GM12874 (cell line): ENCODE results near the gene DOC2A.

ENCODE experiments used
- TF ChIP-seq, protein P1 (sequence below): IDR thresholded peaks from 2 replicates; pipeline ENCODE4 v1.5.1; 2011; ENCODE audit warnings: low read depth, mild to moderate bottlenecking, control low read depth, low read length, moderate library complexity; ENCODE audit not compliant: insufficient read depth

The DOC2A gene

DNA sequence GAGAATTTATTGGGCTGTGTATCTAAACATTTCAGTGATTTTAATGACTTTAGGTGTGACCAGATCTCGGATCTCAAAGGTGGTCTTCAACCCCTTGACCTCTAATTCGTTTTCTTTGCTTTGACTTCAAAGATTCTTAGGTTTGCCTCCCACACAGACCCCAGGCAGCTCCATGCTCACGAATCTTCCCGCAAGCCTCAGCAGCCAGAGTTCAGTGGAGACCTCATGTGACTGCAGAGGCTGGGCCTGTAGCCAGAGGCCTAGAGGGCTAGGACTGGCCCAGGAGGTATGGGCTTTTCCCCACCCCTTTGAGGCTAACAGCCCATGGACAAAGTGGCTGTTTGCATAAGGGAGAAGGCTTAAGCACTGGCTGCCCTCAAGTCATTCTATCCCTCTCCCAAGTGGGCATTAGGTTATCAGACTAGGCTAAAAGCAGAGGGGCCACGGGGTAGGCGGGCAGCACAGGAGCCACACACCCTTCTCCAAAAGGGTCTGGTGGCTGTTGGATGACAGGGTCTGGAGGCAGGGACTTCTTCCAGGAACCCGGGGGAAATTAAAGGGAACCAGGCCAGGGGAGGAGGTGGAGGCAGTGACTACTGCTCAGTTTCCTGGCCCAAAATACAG, 18.4 kb downstream of the DOC2A start:
- TF ChIP-seq, protein P1, sequence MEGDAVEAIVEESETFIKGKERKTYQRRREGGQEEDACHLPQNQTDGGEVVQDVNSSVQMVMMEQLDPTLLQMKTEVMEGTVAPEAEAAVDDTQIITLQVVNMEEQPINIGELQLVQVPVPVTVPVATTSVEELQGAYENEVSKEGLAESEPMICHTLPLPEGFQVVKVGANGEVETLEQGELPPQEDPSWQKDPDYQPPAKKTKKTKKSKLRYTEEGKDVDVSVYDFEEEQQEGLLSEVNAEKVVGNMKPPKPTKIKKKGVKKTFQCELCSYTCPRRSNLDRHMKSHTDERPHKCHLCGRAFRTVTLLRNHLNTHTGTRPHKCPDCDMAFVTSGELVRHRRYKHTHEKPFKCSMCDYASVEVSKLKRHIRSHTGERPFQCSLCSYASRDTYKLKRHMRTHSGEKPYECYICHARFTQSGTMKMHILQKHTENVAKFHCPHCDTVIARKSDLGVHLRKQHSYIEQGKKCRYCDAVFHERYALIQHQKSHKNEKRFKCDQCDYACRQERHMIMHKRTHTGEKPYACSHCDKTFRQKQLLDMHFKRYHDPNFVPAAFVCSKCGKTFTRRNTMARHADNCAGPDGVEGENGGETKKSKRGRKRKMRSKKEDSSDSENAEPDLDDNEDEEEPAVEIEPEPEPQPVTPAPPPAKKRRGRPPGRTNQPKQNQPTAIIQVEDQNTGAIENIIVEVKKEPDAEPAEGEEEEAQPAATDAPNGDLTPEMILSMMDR, result no peak

GRCh38 chr16:29991571-29991904, 19.3 kb downstream of the DOC2A start:
- TF ChIP-seq, protein P1, result no peak

- TF ChIP-seq, protein P1, result no peak
Measured at GRCh38 chr16:29990883-29991570, 19.8 kb downstream of the DOC2A start.

DNA sequence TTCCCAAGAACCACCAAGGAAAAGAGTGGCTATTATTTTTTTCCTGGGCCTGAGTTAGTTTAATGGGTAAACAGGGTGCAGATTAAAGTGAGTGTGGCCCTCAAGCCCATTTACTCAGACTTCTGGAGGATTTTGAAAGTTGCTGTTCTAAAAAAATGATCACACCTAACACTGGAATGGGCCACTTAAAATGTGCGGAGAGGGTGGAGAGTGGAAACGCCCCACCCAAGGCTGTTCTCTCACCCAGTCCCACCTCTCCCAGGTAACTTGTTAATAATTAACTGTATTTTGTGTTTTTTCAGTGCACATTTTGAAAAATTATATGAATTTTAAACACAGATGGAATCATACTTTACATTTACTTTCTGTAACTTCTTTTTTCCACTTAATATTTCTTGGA, 20.8 kb downstream of the DOC2A start:
- TF ChIP-seq, protein P1, result no peak

DNA sequence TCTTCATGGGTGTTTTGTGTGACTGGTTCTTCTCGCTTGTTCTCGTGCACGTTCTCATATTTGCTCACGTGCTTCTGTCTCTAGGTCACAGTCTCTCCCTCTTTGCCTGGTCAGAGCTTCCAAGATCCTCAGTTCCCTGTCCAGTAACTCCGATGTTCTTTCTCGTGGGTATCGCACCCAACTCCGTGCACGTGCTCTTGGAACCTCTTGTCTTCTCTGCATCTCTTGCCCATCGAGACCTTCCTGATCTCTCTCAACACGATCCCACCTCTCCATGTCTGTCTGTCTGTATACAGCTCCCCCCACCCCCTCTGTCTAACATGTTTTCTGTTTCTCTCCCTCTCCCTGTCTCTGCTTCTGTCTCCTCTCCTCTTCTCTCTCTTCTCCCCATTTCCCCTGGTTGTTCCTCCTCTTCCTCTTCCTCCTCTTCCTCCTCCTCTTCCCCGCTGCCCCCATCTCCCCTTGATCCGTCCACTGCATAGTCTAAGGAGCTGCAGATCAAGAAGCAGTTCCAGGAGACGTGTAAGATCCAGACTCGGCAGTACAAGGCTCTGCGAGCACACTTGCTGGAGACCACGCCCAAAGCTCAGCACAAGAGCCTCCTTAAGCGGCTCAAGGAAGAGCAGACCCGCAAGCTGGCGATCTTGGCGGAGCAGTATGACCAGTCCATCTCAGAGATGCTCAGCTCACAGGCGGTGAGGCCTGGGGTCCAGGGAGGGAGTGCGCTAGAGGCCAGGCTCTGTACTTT, 21.5 kb downstream of the DOC2A start:
- TF ChIP-seq, protein P1, result no peak

GRCh38 chr16:29988346-29989075, 22.3 kb downstream of the DOC2A start:
- TF ChIP-seq, protein P1, result no peak

GRCh38 chr16:29987371-29988085, 23.3 kb downstream of the DOC2A start:
- TF ChIP-seq, protein P1, result no peak
